ENCODE results near the gene PIP5K1B. TPM values are rescaled to one million over a fixed set of nuclear protein-coding genes. Genes with fewer than 3 reads are reported as not detected.

The PIP5K1B gene
- total and polyA plus RNA-seq, 2 experiments from 2014 or later, result 3.7 to 10.2 TPM

DNA sequence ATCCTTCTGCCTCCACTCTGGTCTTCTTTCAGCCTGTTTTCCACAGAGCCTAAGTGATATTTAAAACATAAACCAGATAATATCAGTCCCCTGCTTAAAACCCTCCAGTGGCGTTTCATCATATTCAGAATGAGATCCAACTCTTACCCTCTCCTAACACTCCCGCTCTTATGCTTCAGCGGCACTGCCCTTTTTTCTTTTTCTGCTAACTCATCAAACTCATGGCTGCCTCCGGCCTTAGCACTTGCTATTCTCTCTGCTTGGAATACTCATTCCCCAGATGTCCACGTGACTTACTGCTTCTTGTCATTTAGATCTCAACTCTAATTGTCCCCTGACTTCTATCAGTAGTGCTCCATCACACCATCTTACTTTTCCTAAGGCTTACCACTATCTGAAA lies 73.6 kb downstream of the PIP5K1B start:
- no peaks in the 10 kb centered on the region for H3K9me3 ChIP-seq (ENCODE audit: low read depth)
- H3K27ac ChIP-seq, result peak overlapping the region; percentile 92
- peaks cover 33% of the 10 kb centered on the region for H3K79me2 ChIP-seq
- no peak overlapping the region for H2AFZ ChIP-seq
- no peak for DNase-seq (ENCODE audit: low spot score)
- H3K4me3 ChIP-seq, result no peak overlapping the region
- peak overlapping the region; percentile 78 for H3K4me2 ChIP-seq
- peaks cover 29% of the 10 kb centered on the region for H3K4me1 ChIP-seq (ENCODE audit: insufficient read depth)
- H3K9me2 ChIP-seq (replicated peaks; ENCODE audit: insufficient read depth), result no peaks in the 10 kb centered on the region
- 90% methylated on average over 5 of the region's 5 CpGs for WGBS (ENCODE audit: low lambda C conversion rate, missing lambda C conversion rate)
- peaks cover 22% of the 10 kb centered on the region for H4K20me1 ChIP-seq (ENCODE audit: insufficient read depth, poor library complexity, severe bottlenecking)
- H3K36me3 ChIP-seq (replicated peaks; ENCODE audit: insufficient read depth, low read depth), result no peaks in the 10 kb centered on the region
- no peaks in the 10 kb centered on the region for H3K27me3 ChIP-seq
- TF ChIP-seq, protein P1, sequence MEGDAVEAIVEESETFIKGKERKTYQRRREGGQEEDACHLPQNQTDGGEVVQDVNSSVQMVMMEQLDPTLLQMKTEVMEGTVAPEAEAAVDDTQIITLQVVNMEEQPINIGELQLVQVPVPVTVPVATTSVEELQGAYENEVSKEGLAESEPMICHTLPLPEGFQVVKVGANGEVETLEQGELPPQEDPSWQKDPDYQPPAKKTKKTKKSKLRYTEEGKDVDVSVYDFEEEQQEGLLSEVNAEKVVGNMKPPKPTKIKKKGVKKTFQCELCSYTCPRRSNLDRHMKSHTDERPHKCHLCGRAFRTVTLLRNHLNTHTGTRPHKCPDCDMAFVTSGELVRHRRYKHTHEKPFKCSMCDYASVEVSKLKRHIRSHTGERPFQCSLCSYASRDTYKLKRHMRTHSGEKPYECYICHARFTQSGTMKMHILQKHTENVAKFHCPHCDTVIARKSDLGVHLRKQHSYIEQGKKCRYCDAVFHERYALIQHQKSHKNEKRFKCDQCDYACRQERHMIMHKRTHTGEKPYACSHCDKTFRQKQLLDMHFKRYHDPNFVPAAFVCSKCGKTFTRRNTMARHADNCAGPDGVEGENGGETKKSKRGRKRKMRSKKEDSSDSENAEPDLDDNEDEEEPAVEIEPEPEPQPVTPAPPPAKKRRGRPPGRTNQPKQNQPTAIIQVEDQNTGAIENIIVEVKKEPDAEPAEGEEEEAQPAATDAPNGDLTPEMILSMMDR (IDR thresholded peaks at IDR 0.05; ENCODE audit: poor library complexity), result no peak
- no peak for TF ChIP-seq EZH2 (IDR thresholded peaks at IDR 0.05; ENCODE audit: borderline replicate concordance)
- TF ChIP-seq EZH2phosphoT487 (IDR thresholded peaks at IDR 0.05; ENCODE audit: low read depth, severe bottlenecking, unreplicated experiment), result no peak

DNA sequence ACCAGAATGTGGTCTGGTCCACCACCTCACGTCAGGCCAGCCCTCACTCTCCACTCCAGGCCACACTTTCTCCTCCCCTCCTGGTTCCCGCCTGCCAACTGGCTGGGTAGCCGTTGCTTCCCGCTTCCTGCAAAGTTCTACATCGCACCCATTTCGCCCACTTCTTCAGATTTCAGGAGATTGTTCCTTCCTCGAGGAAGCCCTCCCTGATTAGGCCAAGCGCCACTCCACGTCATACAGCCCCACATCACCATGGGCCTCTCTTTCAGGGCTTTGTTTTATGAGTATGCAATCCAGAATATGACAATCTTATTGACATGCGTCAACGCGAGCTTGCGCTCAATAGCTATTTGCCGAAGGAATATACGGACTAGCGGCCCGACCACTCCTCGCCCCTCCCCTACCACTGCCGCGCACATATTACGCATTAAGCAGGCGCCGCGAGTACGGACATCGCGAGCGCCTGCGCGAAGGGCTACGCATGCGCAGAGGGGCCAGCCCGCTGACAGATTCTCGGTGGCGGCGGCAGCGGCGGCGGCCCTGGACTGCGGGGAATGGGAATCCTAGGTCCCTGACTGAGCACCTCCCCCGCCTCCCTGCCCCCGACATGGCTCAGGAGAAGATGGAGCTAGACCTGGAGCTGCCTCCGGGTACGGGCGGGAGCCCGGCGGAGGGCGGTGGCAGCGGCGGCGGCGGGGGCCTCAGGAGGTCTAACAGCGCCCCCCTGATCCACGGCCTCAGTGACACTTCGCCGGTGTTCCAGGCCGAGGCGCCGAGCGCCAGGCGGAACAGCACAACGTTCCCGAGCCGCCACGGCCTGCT lies 74.7 kb downstream of the PIP5K1B start:
- Histone ChIP-seq H3K4me2 (peak overlapping the region; percentile 92), H3K79me2 (peaks cover 42% of the 10 kb centered on the region), H3K27ac (peak overlapping the region; percentile 92), H2AFZ (peak overlapping the region; percentile 89), H4K20me1 (ENCODE audit: insufficient read depth, poor library complexity, severe bottlenecking) (peaks cover 22% of the 10 kb centered on the region), H3K36me3 (replicated peaks; ENCODE audit: insufficient read depth, low read depth) (no peaks in the 10 kb centered on the region), H3K4me1 (ENCODE audit: insufficient read depth) (peaks cover 31% of the 10 kb centered on the region), H3K9me3 (ENCODE audit: low read depth) (no peaks in the 10 kb centered on the region), H3K4me3 (peak overlapping the region; percentile 41), H3K27me3 (no peaks in the 10 kb centered on the region), H3K9me2 (replicated peaks; ENCODE audit: insufficient read depth) (no peaks in the 10 kb centered on the region)
- 1% methylated on average over 52 of the region's 65 CpGs for WGBS (ENCODE audit: low lambda C conversion rate, missing lambda C conversion rate)
- peak; percentile 97 for DNase-seq (ENCODE audit: low spot score)
- TF ChIP-seq EZH2 (IDR thresholded peaks at IDR 0.05; ENCODE audit: borderline replicate concordance) (no peak), EZH2phosphoT487 (IDR thresholded peaks at IDR 0.05; ENCODE audit: low read depth, severe bottlenecking, unreplicated experiment) (no peak)
- TF ChIP-seq, protein P1 (IDR thresholded peaks at IDR 0.05; ENCODE audit: poor library complexity), result peak; percentile 44

DNA sequence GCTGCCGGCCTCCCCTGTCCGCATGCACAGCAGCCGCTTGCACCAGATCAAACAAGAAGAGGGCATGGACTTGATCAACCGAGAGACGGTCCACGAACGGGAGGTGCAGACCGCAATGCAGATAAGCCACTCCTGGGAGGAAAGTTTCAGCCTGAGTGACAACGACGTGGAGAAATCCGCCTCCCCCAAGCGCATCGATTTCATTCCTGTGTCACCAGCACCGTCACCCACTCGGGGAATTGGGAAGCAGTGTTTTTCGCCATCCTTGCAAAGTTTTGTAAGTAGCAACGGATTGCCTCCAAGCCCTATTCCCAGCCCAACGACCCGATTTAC lies 75.3 kb downstream of the PIP5K1B start:
- no peaks in the 10 kb centered on the region for H3K27me3 ChIP-seq
- DNase-seq (ENCODE audit: low spot score), result no peak
- H3K79me2 ChIP-seq, result peaks cover 45% of the 10 kb centered on the region
- peaks cover 22% of the 10 kb centered on the region for H4K20me1 ChIP-seq (ENCODE audit: insufficient read depth, poor library complexity, severe bottlenecking)
- H3K27ac ChIP-seq, result peak overlapping the region; percentile 92
- H3K36me3 ChIP-seq (replicated peaks; ENCODE audit: insufficient read depth, low read depth), result no peaks in the 10 kb centered on the region
- TF ChIP-seq, protein P1 (IDR thresholded peaks at IDR 0.05; ENCODE audit: poor library complexity), result no peak
- TF ChIP-seq EZH2 (IDR thresholded peaks at IDR 0.05; ENCODE audit: borderline replicate concordance), result no peak
- no peak for TF ChIP-seq EZH2phosphoT487 (IDR thresholded peaks at IDR 0.05; ENCODE audit: low read depth, severe bottlenecking, unreplicated experiment)
- H3K4me2 ChIP-seq, result peak overlapping the region; percentile 92
- H2AFZ ChIP-seq, result peak overlapping the region; percentile 20
- H3K4me1 ChIP-seq (ENCODE audit: insufficient read depth), result peaks cover 31% of the 10 kb centered on the region
- WGBS (ENCODE audit: low lambda C conversion rate, missing lambda C conversion rate), result 2% methylated on average over 17 of the region's 19 CpGs
- peak overlapping the region; percentile 41 for H3K4me3 ChIP-seq
- H3K9me2 ChIP-seq (replicated peaks; ENCODE audit: insufficient read depth), result no peaks in the 10 kb centered on the region
- H3K9me3 ChIP-seq (ENCODE audit: low read depth), result no peaks in the 10 kb centered on the region

Measured in hepatocyte (in vitro differentiated cells).